Measurements from ENCODE around the gene DOCK9.

The DOCK9 gene

GRCh38 chr13:99002172-99002710 lies 24.4 kb upstream of the DOCK9 start:
- Histone ChIP-seq H3K27ac (no peak overlapping the region), H3K4me1 (peaks cover 0 to 27% (median 16%) of the 10 kb centered on the region in 4 donors), H3K36me3 (no peaks in the 10 kb centered on the region), H3K9me3 (no peaks in the 10 kb centered on the region), H3K27me3 (no peaks in the 10 kb centered on the region), H3K4me3 (no peak overlapping the region)
- no peak for DNase-seq
- intact Hi-C loops (cut with DNase I; ENCODE audit: low total_unique reads) = no loop called here
- no peak for TF ChIP-seq CTCF (IDR thresholded peaks at IDR 0.05)

GRCh38 chr13:99000137-99000536 lies 22.3 kb upstream of the DOCK9 start:
- Histone ChIP-seq H3K4me3 (no peak overlapping the region), H3K27ac (no peak overlapping the region), H3K4me1 (peaks cover 0 to 27% (median 14%) of the 10 kb centered on the region in 4 donors), H3K9me3 (no peaks in the 10 kb centered on the region), H3K36me3 (no peaks in the 10 kb centered on the region), H3K27me3 (no peaks in the 10 kb centered on the region)
- no peak for TF ChIP-seq CTCF (IDR thresholded peaks at IDR 0.05)
- DNase-seq = no peak
- intact Hi-C loops (cut with DNase I; ENCODE audit: low total_unique reads) = no loop called here

GRCh38 chr13:98999639-98999952 lies 21.7 kb upstream of the DOCK9 start:
- Histone ChIP-seq H3K36me3 (no peaks in the 10 kb centered on the region), H3K9me3 (no peaks in the 10 kb centered on the region), H3K27ac (no peak overlapping the region), H3K4me3 (no peak overlapping the region), H3K27me3 (no peaks in the 10 kb centered on the region), H3K4me1 (peaks cover 0 to 27% (median 14%) of the 10 kb centered on the region in 4 donors)
- intact Hi-C loops (cut with DNase I; ENCODE audit: low total_unique reads) = no loop called here
- TF ChIP-seq CTCF (IDR thresholded peaks at IDR 0.05) = no peak
- no peak for DNase-seq

- intact Hi-C loops (cut with DNase I; ENCODE audit: low total_unique reads) = no loop called here
- DNase-seq = no peak
- Histone ChIP-seq H3K36me3 (no peaks in the 10 kb centered on the region), H3K4me1 (peaks cover 0 to 27% (median 14%) of the 10 kb centered on the region in 4 donors), H3K4me3 (no peak overlapping the region), H3K9me3 (no peaks in the 10 kb centered on the region), H3K27me3 (no peaks in the 10 kb centered on the region), H3K27ac (no peak overlapping the region)
- no peak for TF ChIP-seq CTCF (IDR thresholded peaks at IDR 0.05)
These were observed 21.2 kb upstream of the DOCK9 start for GRCh38 chr13:98998831-98999638.

GRCh38 chr13:98997738-98998641 lies 20.1 kb upstream of the DOCK9 start:
- no peak overlapping the region for H3K27ac ChIP-seq
- TF ChIP-seq CTCF (IDR thresholded peaks at IDR 0.05) = no peak
- no peaks in the 10 kb centered on the region for H3K9me3 ChIP-seq
- no peaks in the 10 kb centered on the region for H3K36me3 ChIP-seq
- intact Hi-C loops (cut with DNase I; ENCODE audit: low total_unique reads) = no loop called here
- no peaks in the 10 kb centered on the region for H3K27me3 ChIP-seq
- H3K4me3 ChIP-seq = no peak overlapping the region
- DNase-seq = no peak
- H3K4me1 ChIP-seq = peaks cover 0 to 27% (median 14%) of the 10 kb centered on the region in 4 donors

Measured in tibial artery (tissue), 4 donors.